Measurements from ENCODE around the gene MYMX. TPM values are rescaled to one million over a fixed set of nuclear protein-coding genes. Genes with fewer than 3 reads are reported as not detected.

MYMX gene
- total RNA-seq, 6 donors from 2014 or later, result 0.46 TPM; not detected in 5

DNA sequence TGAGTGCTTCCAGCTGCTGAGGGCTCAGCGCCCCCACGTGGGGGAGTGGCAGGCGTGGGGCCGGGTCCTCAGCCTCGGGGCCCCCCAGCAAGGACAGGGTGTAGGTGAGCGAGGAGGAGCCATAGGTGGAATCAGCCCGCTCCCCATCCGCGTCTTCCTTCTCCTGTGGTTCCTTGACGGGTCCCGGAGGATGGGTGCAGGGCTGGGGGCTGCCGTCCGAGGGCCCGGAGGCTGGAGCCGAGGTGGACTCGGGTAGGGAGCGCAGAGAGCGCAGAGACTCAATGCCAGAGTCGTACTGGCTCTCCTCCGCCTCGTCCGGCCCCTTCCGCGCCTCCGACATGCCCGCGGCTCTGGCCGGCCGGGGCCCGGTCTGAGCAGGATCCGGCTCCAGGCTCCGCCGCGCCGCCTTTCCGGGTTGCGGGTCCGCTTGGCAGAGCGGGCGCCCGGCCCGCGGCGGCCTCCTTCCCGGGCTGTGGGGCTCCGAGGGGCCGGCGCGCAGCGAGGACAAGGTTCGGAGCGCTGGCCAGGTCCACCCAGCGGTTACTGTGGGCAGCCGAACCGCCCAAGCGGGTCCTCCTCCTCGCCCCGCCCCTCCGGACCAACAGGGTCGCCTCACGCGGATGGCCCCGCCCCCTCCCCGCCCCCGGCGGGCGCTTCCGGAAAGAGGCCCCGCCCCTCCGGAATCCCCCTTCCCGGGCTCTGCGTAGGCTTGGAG is 48.4 kb downstream of the MYMX start, which contains the start of gene NFKBIE:
Gene NFKBIE, minus strand, starts transcription at position 545 of the 715 bp plus-strand sequence. Its CDS starts 205 bp downstream, at position 340.
- Histone ChIP-seq H3K4me3 (peak within 1 kb of the TSS; percentile 73 to 92 (median 84)), H3K27me3 (peaks cover 0 to 3% (median 2%) of the 10 kb centered on the region in 4 donors), H3K4me1 (peaks cover 31 to 34% (median 32%) of the 10 kb centered on the region in 4 donors), H3K36me3 (peaks cover 0 to 8% (median 7%) of the 10 kb centered on the region in 4 donors), H3K27ac (peak within 1 kb of the TSS; percentile 85 to 92 (median 92)), H3K9me3 (no peaks in the 10 kb centered on the region)
- peak; percentile 86 to 96 for ATAC-seq (ENCODE audit: low FRiP score in 2 of 2)
- TF ChIP-seq, protein P1, sequence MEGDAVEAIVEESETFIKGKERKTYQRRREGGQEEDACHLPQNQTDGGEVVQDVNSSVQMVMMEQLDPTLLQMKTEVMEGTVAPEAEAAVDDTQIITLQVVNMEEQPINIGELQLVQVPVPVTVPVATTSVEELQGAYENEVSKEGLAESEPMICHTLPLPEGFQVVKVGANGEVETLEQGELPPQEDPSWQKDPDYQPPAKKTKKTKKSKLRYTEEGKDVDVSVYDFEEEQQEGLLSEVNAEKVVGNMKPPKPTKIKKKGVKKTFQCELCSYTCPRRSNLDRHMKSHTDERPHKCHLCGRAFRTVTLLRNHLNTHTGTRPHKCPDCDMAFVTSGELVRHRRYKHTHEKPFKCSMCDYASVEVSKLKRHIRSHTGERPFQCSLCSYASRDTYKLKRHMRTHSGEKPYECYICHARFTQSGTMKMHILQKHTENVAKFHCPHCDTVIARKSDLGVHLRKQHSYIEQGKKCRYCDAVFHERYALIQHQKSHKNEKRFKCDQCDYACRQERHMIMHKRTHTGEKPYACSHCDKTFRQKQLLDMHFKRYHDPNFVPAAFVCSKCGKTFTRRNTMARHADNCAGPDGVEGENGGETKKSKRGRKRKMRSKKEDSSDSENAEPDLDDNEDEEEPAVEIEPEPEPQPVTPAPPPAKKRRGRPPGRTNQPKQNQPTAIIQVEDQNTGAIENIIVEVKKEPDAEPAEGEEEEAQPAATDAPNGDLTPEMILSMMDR (IDR thresholded peaks at IDR 0.05), result peak in 3 of 6 experiments; percentile 23 to 39 (median 37)
- TF ChIP-seq POLR2A (IDR thresholded peaks at IDR 0.05) (peak in 3 of 4 donors; percentile 69 to 90 (median 79)), EP300 (IDR thresholded peaks at IDR 0.05) (no peak), POLR2AphosphoS5 (IDR thresholded peaks at IDR 0.05) (peak; percentile 53 to 88)
- 0% methylated on average over 21 to 51 of the region's 72 CpGs for WGBS, 2 donors
- peak; percentile 97 to 99 for DNase-seq

DNA sequence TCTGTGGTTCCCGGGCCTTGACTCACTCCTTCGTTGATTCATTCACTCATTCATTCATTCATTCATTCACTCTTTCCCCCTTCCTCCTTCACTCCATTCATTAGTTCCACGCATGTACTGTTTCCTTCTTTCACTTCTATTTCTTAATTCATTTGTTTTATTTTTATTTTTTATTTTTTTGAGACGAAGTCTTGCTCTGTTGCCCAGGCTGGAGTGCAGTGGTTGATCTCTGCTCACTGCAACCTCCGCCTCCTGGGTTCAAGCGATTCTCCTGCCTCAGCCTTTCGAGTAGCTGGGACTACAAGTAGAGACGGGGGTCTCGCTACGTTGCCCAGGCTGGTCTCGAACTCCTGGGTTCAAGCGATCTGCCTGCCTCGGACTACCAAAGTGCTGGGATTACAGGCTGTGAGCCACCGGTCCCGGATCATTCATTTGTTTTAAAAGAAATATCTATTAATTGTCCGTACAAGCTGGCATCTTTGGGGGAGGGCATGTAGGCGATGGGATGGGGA is 49.1 kb downstream of the MYMX start:
- DNase-seq (no peak), ATAC-seq (ENCODE audit: low FRiP score in 2 of 2) (no peak)
- no peak for TF ChIP-seq POLR2AphosphoS5 (IDR thresholded peaks at IDR 0.05)
- no peak for TF ChIP-seq POLR2A (IDR thresholded peaks at IDR 0.05)
- TF ChIP-seq, protein P1 (IDR thresholded peaks at IDR 0.05), result no peak
- no peak for TF ChIP-seq EP300 (IDR thresholded peaks at IDR 0.05)
- Histone ChIP-seq H3K27ac (peak overlapping the region; percentile 85 to 92 (median 92)), H3K4me3 (peak overlapping the region in 3 of 4 donors; percentile 73 to 91 (median 78)), H3K9me3 (no peaks in the 10 kb centered on the region), H3K27me3 (peaks cover 0 to 9% (median 7%) of the 10 kb centered on the region in 4 donors), H3K36me3 (peaks cover 0 to 6% (median 4%) of the 10 kb centered on the region in 4 donors), H3K4me1 (peaks cover 36 to 40% (median 37%) of the 10 kb centered on the region in 4 donors)
- WGBS, 2 donors, result 65% methylated on average over 17 of the region's 17 CpGs

DNA sequence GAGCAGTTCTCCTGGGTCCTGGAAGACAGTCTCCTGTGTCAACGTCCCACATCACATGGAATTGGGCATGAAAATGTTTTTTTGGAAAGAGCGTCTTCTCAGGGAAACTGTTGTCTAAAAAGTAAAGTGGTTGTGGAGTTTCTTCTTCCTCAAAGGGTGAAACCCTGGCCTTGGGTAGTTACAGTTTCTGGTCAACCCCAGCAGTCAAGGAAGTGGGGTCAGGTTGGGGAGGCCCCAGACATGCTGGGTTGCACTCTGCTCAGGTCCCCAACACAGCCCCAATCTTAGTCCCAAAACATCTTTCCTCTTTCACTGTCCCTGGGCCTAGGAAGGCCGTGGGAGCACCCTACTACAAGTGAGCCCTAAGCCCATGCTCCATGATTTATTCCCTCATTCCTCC is 49.6 kb downstream of the MYMX start:
- Histone ChIP-seq H3K9me3 (no peaks in the 10 kb centered on the region), H3K27me3 (peaks cover 0 to 15% (median 9%) of the 10 kb centered on the region in 4 donors), H3K36me3 (peaks cover 0 to 5% (median 3%) of the 10 kb centered on the region in 4 donors), H3K27ac (no peak overlapping the region), H3K4me3 (no peak overlapping the region), H3K4me1 (peaks cover 36 to 46% (median 40%) of the 10 kb centered on the region in 4 donors)
- ATAC-seq (ENCODE audit: low FRiP score in 2 of 2), result no peak
- WGBS, 2 donors, result 80 to 82% methylated on average over 3 of the region's 3 CpGs
- no peak for TF ChIP-seq EP300 (IDR thresholded peaks at IDR 0.05)
- TF ChIP-seq POLR2AphosphoS5 (IDR thresholded peaks at IDR 0.05), result no peak
- no peak for TF ChIP-seq POLR2A (IDR thresholded peaks at IDR 0.05)
- TF ChIP-seq, protein P1 (IDR thresholded peaks at IDR 0.05), result no peak
- no peak for DNase-seq

DNA sequence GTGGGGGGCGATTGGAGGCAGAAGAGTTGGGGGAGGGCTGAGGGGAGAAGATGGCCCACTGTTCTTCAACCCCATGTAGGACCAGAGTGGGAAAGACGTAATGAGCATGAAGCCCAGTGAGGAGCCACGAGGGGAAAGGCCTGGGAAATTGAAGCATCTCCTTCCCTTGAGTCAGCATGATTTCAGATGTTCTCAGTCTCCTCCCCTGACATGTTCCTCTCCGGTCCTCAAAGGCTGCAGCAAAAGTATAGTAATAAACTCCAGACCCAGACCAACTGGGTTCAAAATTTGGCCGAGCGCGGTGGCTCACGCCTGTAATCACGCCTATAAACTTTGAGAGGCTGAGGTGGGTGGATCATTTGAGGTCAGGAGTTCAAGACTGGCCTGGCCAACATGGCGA is 50.5 kb downstream of the MYMX start:
- Histone ChIP-seq H3K4me1 (peaks cover 33 to 43% (median 38%) of the 10 kb centered on the region in 4 donors), H3K4me3 (no peak overlapping the region), H3K36me3 (no peaks in the 10 kb centered on the region), H3K27ac (no peak overlapping the region), H3K27me3 (peaks cover 0 to 23% (median 12%) of the 10 kb centered on the region in 4 donors), H3K9me3 (no peaks in the 10 kb centered on the region)
- DNase-seq, result no peak
- no peak for TF ChIP-seq POLR2AphosphoS5 (IDR thresholded peaks at IDR 0.05)
- TF ChIP-seq EP300 (IDR thresholded peaks at IDR 0.05), result no peak
- TF ChIP-seq, protein P1 (IDR thresholded peaks at IDR 0.05), result no peak
- TF ChIP-seq POLR2A (IDR thresholded peaks at IDR 0.05), result no peak
- 71 to 80% methylated on average over 10 of the region's 10 CpGs for WGBS, 2 donors
- no peak for ATAC-seq (ENCODE audit: low FRiP score in 2 of 2)

Small RNA genes lying within 50 kb of the gene (small RNA-seq; reads per million reads assigned to genes)
- gene RN7SL811P, result 0 reads per million in 4 donors

Other genes with a start within 250 kb of the MYMX start
- gene MRPL14, start 89.5 kb upstream of the MYMX start, total RNA-seq, result 100 to 1,000 TPM in 3 of 6 donors, 10 to 100 TPM in 3; 89.1 to 164 (median 97.7) TPM
- gene TMEM63B, start 89.4 kb upstream of the MYMX start, total RNA-seq, result 100 to 1,000 TPM in 4 of 6 donors, 10 to 100 TPM in 2; 89.8 to 198 (median 128) TPM
- gene CAPN11, start 58.1 kb upstream of the MYMX start, total RNA-seq, result under 1 TPM in 4 of 6 donors, not detected in 2; 0.30 to 0.81 (median 0.52) TPM
- 10 to 100 TPM; 38.3 to 93.2 (median 45.8) TPM for gene SLC29A1, start 6.7 kb downstream of the MYMX start, total RNA-seq
- gene HSP90AB1, start 30.2 kb downstream of the MYMX start, total RNA-seq, result 100 to 1,000 TPM; 175 to 656 (median 471) TPM
- gene SLC35B2, start 40.6 kb downstream of the MYMX start, total RNA-seq, result 10 to 100 TPM; 14.6 to 44.8 (median 29.8) TPM
- gene NFKBIE, start 48.6 kb downstream of the MYMX start, total RNA-seq, result 10 to 100 TPM in 5 of 6 donors, 1 to 10 TPM in 1; 7.8 to 27.0 (median 13.6) TPM
- not detected for gene TMEM151B, start 53.5 kb downstream of the MYMX start, total RNA-seq
- gene AARS2, start 96.4 kb downstream of the MYMX start, total RNA-seq, result 10 to 100 TPM; 11.1 to 23.0 (median 12.0) TPM
- gene SPATS1, start 125.7 kb downstream of the MYMX start, total RNA-seq, result 1 to 10 TPM in 2 of 6 donors, under 1 TPM in 1, not detected in 3; 0.91 to 2.2 (median 1.6) TPM
- gene CDC5L, start 170.8 kb downstream of the MYMX start, total RNA-seq, result 10 to 100 TPM in 5 of 6 donors, 1 to 10 TPM in 1; 5.4 to 24.0 (median 13.8) TPM